Mucosa of rectum (tissue), 2 donors: ENCODE measurements around the gene ADCY2.

Experiments used
- H3K27ac ChIP-seq, 2 donors: one replicate each; pipeline ENCODE4 v1.7.0; 2013; ENCODE audit warnings: inconsistent platforms in 2 of 2, low read depth in 2 of 2, low read length in 2 of 2
- H3K27me3 ChIP-seq, 2 donors: one replicate each; pipeline ENCODE4 v1.7.0; 2013; ENCODE audit warnings: low read length in 2 of 2; ENCODE audit not compliant: control insufficient read depth in 2 of 2, insufficient read depth in 2 of 2
- H3K36me3 ChIP-seq, 2 donors: one replicate each; pipeline ENCODE4 v1.7.0; 2013; ENCODE audit warnings: low read length in 2 of 2; ENCODE audit not compliant: control insufficient read depth in 2 of 2, insufficient read depth in 2 of 2
- H3K4me1 ChIP-seq, 2 donors: one replicate each; pipeline ENCODE4 v1.7.0; 2013; ENCODE audit warnings: low read length in 2 of 2, mild to moderate bottlenecking in 1 of 2; ENCODE audit not compliant: control insufficient read depth in 2 of 2, insufficient read depth in 2 of 2
- H3K4me3 ChIP-seq, 2 donors: one replicate each; pipeline ENCODE4 v1.7.0; 2013; ENCODE audit warnings: low read length in 2 of 2
- H3K9ac ChIP-seq, 2 donors: one replicate each; pipeline ENCODE4 v1.7.0; 2013; ENCODE audit warnings: low read length in 2 of 2, low read depth in 1 of 2, mild to moderate bottlenecking in 1 of 2
- H3K9me3 ChIP-seq, 2 donors: one replicate each; pipeline ENCODE4 v1.7.0; 2013; ENCODE audit warnings: low read length in 2 of 2; ENCODE audit not compliant: control insufficient read depth in 2 of 2
- donor health status: healthy.
- donor health status: Normal muscosa, but diverticular disease.

The ADCY2 gene

DNA sequence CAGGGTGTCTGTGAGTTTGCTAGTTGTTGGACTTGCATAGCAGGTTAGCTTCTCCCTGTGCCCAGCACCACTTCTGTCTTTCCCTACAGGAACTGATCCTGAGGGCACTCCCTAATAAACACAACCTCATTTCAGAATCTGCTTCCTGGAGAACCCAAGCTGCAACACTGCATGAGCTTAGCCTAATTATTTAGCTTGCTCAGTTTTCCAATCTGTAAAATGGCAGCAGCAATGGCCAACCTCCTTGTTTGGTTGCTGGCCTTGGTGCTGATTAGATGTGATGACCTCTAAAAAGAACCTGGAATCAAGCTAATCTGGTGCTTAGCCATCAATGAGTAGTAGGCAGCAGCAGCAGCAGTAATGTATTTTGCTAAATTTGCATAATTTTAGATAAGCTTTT, 133.9 kb downstream of the ADCY2 start:
- Histone ChIP-seq H3K36me3 (no peaks in the 10 kb centered on the region), H3K4me1 (no peaks in the 10 kb centered on the region), H3K27ac (no peak overlapping the region), H3K9me3 (no peaks in the 10 kb centered on the region), H3K9ac (no peak overlapping the region), H3K4me3 (no peak overlapping the region), H3K27me3 (no peaks in the 10 kb centered on the region)

GRCh38 chr5:7533941-7534340, 138.0 kb downstream of the ADCY2 start:
- H3K4me3 ChIP-seq, result no peak overlapping the region
- H3K27me3 ChIP-seq, result no peaks in the 10 kb centered on the region
- H3K36me3 ChIP-seq, result no peaks in the 10 kb centered on the region
- no peak overlapping the region for H3K9ac ChIP-seq
- no peak overlapping the region for H3K27ac ChIP-seq
- no peaks in the 10 kb centered on the region for H3K9me3 ChIP-seq
- H3K4me1 ChIP-seq, result no peaks in the 10 kb centered on the region

DNA sequence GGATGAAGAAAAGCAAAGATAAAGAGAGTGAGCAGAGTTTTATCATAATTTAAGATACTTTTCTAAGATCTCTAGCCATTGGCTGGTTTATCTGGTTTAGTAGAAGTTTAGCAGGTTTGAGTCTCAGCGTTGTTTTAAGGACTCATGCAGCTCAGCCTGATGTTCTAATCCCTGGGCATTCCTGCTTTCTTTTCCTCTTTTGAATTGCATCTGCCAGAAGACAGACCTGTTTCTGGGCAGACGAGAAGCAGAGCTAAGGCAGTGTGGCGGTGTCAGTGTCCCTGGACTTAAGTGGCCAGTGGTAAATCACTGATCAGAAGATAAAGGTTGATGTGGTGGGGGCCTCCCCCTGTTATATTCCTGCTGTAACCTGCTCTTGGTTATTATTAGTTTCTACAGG, 138.6 kb downstream of the ADCY2 start:
- H3K9me3 ChIP-seq, result no peaks in the 10 kb centered on the region
- no peak overlapping the region for H3K4me3 ChIP-seq
- H3K27ac ChIP-seq, result no peak overlapping the region
- H3K9ac ChIP-seq, result no peak overlapping the region
- H3K27me3 ChIP-seq, result no peaks in the 10 kb centered on the region
- H3K36me3 ChIP-seq, result no peaks in the 10 kb centered on the region
- no peaks in the 10 kb centered on the region for H3K4me1 ChIP-seq

DNA sequence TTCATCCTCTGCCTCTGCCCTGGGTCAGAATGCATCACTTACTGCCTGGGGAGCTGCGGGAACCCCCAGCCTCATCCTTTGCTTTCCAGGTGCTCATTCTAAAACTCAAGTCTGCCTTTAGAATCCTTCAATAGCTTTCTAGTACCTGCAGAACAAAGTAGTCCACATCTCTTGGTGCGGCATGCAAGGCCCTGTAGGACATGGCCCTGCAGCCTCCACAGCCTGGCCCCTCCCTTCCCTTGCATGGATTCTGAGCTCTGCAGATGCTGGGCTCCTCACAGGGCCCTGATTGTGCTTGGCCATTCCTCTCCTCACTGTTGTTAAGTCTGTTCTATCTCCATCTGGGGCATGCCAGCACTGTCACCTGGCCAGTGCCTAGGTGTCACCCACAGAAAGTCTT, 141.6 kb downstream of the ADCY2 start:
- Histone ChIP-seq H3K36me3 (no peaks in the 10 kb centered on the region), H3K9ac (no peak overlapping the region), H3K9me3 (no peaks in the 10 kb centered on the region), H3K27me3 (no peaks in the 10 kb centered on the region), H3K4me3 (no peak overlapping the region), H3K4me1 (no peaks in the 10 kb centered on the region), H3K27ac (no peak overlapping the region)

DNA sequence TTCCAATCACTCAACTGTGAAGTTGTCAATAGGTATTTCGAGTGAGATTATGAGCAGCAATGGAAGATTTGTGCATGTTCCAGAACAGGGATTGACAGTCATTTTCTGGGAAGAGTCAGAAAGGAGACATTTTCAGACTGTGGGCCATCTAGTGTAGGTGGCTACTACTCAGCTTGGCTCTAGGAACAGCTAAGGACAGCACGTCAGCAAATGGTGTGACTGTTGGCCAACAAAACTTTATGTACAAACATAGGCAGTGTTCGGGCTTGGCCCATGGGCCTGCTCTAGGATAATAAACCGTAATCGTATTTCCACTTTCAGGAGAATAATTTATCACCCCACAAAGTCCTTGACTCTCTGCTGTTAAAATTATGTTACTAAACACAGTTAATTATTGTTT, 143.6 kb downstream of the ADCY2 start:
- Histone ChIP-seq H3K9ac (no peak overlapping the region), H3K9me3 (no peaks in the 10 kb centered on the region), H3K27ac (no peak overlapping the region), H3K36me3 (no peaks in the 10 kb centered on the region), H3K4me3 (no peak overlapping the region), H3K4me1 (no peaks in the 10 kb centered on the region), H3K27me3 (no peaks in the 10 kb centered on the region)

GRCh38 chr5:7540736-7541485, 145.0 kb downstream of the ADCY2 start:
- H3K27me3 ChIP-seq, result no peaks in the 10 kb centered on the region
- no peak overlapping the region for H3K4me3 ChIP-seq
- no peaks in the 10 kb centered on the region for H3K9me3 ChIP-seq
- no peaks in the 10 kb centered on the region for H3K36me3 ChIP-seq
- H3K4me1 ChIP-seq, result no peaks in the 10 kb centered on the region
- no peak overlapping the region for H3K9ac ChIP-seq
- H3K27ac ChIP-seq, result no peak overlapping the region

- H3K4me1 ChIP-seq, result no peaks in the 10 kb centered on the region
- no peaks in the 10 kb centered on the region for H3K27me3 ChIP-seq
- H3K36me3 ChIP-seq, result no peaks in the 10 kb centered on the region
Measured at GRCh38 chr5:7541898-7542297, 146.0 kb downstream of the ADCY2 start.

GRCh38 chr5:7546555-7546954, 150.6 kb downstream of the ADCY2 start:
- no peaks in the 10 kb centered on the region for H3K36me3 ChIP-seq
- H3K27ac ChIP-seq, result no peak overlapping the region
- no peak overlapping the region for H3K9ac ChIP-seq
- H3K9me3 ChIP-seq, result no peaks in the 10 kb centered on the region
- no peaks in the 10 kb centered on the region for H3K27me3 ChIP-seq
- H3K4me3 ChIP-seq, result no peak overlapping the region
- H3K4me1 ChIP-seq, result no peaks in the 10 kb centered on the region

More at GRCh38 chr5:7541898-7542297, 146.0 kb downstream of the ADCY2 start:
- H3K9me3 ChIP-seq, result no peaks in the 10 kb centered on the region
- no peak overlapping the region for H3K4me3 ChIP-seq
- H3K9ac ChIP-seq, result no peak overlapping the region
- H3K27ac ChIP-seq, result no peak overlapping the region

- H3K9me3 ChIP-seq, result no peaks in the 10 kb centered on the region
- no peak overlapping the region for H3K27ac ChIP-seq
- H3K4me3 ChIP-seq, result no peak overlapping the region
- no peaks in the 10 kb centered on the region for H3K36me3 ChIP-seq
- no peaks in the 10 kb centered on the region for H3K4me1 ChIP-seq
- no peak overlapping the region for H3K9ac ChIP-seq
- no peaks in the 10 kb centered on the region for H3K27me3 ChIP-seq
Measured at GRCh38 chr5:7548596-7548995, 152.7 kb downstream of the ADCY2 start.

GRCh38 chr5:7565559-7565958, 169.6 kb downstream of the ADCY2 start:
- no peaks in the 10 kb centered on the region for H3K9me3 ChIP-seq

More at GRCh38 chr5:7565559-7565958, 169.6 kb downstream of the ADCY2 start:
- Histone ChIP-seq H3K36me3 (no peaks in the 10 kb centered on the region), H3K27me3 (no peaks in the 10 kb centered on the region), H3K4me1 (no peaks in the 10 kb centered on the region), H3K27ac (no peak overlapping the region), H3K9ac (no peak overlapping the region), H3K4me3 (no peak overlapping the region)
